HepG2 (cell line): ENCODE results near the gene RGS7.

Experiments
- BCL6 ChIP-seq: IDR thresholded peaks from 2 replicates; pipeline ENCODE4 v1.6.1; 2016; ENCODE audit warnings: missing genetic modification reagents, missing compliant biosample characterization
- CEBPB ChIP-seq: IDR thresholded peaks from 2 replicates; pipeline ENCODE4 v1.6.1; 2011; ENCODE audit warnings: low read depth, low read length, improper control_type of control experiment, borderline replicate concordance
- FOSL2 ChIP-seq: sonication (generic); formaldehyde crosslinking; IDR thresholded peaks from 2 replicates; pipeline ENCODE4 v1.4.0; 2020; ENCODE audit warnings: missing genetic modification reagents
- MYC ChIP-seq: sonication (generic); formaldehyde crosslinking; IDR thresholded peaks from 2 replicates; pipeline ENCODE4 v1.9.0; 2021; ENCODE audit warnings: missing genetic modification reagents, borderline replicate concordance
- POLR2AphosphoS5 ChIP-seq: IDR thresholded peaks from 2 replicates; pipeline ENCODE4 v1.6.1; 2012; ENCODE audit warnings: low read depth, low read length
- TMF1 ChIP-seq: sonication (generic); formaldehyde crosslinking; IDR thresholded peaks from 2 replicates; pipeline ENCODE4 v1.8.1; 2022; ENCODE audit warnings: low read depth, missing genetic modification reagents
- ZFP37 ChIP-seq: sonication (generic); formaldehyde crosslinking; IDR thresholded peaks from 2 replicates; pipeline ENCODE4 v1.4.0; 2020; ENCODE audit warnings: missing genetic modification reagents, borderline replicate concordance
- ZNF879 ChIP-seq: sonication (generic); formaldehyde crosslinking; IDR thresholded peaks from 2 replicates; pipeline ENCODE4 v1.8.1; 2023; ENCODE audit warnings: missing genetic modification reagents
- TF ChIP-seq, protein P1 (sequence below): sonication (generic); formaldehyde crosslinking; IDR thresholded peaks from 2 replicates; pipeline ENCODE4 v1.5.0; 2020; ENCODE audit warnings: mild to moderate bottlenecking, missing genetic modification reagents, moderate library complexity

DNA sequence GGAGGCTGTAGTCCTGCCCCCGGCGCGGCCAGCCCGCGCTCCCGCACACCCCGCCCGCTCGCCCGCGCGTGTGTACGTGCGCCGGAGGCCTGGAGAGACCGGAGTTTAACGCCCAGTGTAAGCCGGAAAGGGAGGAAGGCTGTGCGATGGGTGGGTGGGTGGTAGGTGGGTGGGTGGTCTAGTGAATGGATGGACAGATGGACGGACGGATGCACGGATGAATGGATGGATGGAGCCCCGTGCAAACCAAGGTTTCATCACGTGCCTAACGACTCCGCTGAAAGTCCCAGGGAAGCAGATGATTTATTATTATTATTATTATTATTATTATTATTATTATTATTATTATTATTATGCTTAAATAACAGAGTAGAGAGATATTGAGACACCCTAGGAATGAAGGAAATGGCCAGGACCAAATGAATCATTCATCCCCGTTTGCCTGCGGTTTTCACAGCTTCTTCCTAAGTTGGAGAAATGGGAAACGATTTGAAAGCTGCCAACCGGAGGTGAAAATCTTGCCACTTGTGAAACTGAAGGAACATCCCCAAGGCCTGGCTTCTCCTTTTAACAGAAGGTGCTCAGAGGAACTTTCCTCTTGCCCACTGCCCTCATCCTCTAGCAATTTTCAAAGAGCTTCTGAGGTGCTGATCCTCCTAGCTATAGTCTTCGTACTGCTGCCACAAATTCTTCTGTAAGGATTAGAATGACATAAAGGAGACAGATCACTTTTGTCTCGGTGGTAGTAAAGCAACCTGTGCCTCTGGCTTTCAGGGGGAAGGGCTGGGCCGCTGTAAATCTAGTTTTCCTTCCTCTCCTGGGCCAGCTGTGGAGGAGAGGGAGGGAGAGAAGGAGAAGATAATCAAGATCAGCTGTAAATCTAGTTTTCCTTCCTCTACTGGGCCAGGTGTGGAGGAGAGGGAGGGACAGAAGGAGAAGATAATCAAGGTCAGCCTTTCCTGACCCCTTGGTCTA, 648 bp upstream of the RGS7 start:
- no peak for TF ChIP-seq CEBPB
- no peak for TF ChIP-seq ZFP37
- TF ChIP-seq BCL6 (CRISPR knock-in tag): no peak
- no peak for TF ChIP-seq TMF1 (CRISPR knock-in tag)
- no peak for TF ChIP-seq FOSL2 (CRISPR knock-in tag)
- TF ChIP-seq, protein P1, sequence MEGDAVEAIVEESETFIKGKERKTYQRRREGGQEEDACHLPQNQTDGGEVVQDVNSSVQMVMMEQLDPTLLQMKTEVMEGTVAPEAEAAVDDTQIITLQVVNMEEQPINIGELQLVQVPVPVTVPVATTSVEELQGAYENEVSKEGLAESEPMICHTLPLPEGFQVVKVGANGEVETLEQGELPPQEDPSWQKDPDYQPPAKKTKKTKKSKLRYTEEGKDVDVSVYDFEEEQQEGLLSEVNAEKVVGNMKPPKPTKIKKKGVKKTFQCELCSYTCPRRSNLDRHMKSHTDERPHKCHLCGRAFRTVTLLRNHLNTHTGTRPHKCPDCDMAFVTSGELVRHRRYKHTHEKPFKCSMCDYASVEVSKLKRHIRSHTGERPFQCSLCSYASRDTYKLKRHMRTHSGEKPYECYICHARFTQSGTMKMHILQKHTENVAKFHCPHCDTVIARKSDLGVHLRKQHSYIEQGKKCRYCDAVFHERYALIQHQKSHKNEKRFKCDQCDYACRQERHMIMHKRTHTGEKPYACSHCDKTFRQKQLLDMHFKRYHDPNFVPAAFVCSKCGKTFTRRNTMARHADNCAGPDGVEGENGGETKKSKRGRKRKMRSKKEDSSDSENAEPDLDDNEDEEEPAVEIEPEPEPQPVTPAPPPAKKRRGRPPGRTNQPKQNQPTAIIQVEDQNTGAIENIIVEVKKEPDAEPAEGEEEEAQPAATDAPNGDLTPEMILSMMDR (CRISPR knock-in tag): no peak
- no peak for TF ChIP-seq MYC (CRISPR knock-in tag)
- TF ChIP-seq POLR2AphosphoS5: no peak
- TF ChIP-seq ZNF879 (CRISPR knock-in tag): no peak
